Stimulated activated CD8-positive, alpha-beta memory T cell treated with anti-CD3 and anti-CD28 coated beads, Interleukin-15, amount 100 ng/mL, for 48 hours (primary cell): ENCODE data around the gene PLCD3.

Experiments
- DNase-seq, 2 donors: peaks; one replicate each; pipeline ENCODE4 v3.0.0-alpha.2; 2020; ENCODE audit warnings: low read depth in 2 of 2

Gene PLCD3

DNA sequence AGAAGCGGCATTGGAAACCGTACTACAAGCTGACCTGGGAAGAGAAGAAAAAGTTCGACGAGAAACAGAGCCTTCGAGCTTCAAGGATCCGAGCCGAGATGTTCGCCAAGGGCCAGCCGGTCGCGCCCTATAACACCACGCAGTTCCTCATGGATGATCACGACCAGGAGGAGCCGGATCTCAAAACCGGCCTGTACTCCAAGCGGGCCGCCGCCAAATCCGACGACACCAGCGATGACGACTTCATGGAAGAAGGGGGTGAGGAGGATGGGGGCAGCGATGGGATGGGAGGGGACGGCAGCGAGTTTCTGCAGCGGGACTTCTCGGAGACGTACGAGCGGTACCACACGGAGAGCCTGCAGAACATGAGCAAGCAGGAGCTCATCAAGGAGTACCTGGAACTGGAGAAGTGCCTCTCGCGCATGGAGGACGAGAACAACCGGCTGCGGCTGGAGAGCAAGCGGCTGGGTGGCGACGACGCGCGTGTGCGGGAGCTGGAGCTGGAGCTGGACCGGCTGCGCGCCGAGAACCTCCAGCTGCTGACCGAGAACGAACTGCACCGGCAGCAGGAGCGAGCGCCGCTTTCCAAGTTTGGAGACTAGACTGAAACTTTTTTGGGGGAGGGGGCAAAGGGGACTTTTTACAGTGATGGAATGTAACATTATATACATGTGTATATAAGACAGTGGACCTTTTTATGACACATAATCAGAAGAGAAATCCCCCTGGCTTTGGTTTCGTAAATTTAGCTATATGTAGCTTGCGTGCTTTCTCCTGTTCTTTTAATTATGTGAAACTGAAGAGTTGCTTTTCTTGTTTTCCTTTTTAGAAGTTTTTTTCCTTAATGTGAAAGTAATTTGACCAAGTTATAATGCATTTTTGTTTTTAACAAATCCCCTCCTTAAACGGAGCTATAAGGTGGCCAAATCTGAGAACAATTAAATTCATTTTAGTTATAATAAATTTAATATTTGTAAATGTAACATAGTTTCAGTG, 17.7 kb upstream of the PLCD3 start:
- no peak for DNase-seq

DNA sequence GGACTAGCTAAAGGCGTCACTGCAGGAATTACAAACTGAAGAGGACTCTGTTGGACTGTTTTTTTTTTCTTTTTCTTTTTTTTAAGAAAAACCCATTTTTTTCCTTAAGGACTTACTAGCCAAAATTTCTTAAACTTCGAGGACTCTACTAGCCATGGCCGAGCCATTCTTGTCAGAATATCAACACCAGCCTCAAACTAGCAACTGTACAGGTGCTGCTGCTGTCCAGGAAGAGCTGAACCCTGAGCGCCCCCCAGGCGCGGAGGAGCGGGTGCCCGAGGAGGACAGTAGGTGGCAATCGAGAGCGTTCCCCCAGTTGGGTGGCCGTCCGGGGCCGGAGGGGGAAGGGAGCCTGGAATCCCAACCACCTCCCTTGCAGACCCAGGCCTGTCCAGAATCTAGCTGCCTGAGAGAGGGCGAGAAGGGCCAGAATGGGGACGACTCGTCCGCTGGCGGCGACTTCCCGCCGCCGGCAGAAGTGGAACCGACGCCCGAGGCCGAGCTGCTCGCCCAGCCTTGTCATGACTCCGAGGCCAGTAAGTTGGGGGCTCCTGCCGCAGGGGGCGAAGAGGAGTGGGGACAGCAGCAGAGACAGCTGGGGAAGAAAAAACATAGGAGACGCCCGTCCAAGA, 16.8 kb upstream of the PLCD3 start:
- peak in 1 of 2 donors; percentile 71 for DNase-seq

DNA sequence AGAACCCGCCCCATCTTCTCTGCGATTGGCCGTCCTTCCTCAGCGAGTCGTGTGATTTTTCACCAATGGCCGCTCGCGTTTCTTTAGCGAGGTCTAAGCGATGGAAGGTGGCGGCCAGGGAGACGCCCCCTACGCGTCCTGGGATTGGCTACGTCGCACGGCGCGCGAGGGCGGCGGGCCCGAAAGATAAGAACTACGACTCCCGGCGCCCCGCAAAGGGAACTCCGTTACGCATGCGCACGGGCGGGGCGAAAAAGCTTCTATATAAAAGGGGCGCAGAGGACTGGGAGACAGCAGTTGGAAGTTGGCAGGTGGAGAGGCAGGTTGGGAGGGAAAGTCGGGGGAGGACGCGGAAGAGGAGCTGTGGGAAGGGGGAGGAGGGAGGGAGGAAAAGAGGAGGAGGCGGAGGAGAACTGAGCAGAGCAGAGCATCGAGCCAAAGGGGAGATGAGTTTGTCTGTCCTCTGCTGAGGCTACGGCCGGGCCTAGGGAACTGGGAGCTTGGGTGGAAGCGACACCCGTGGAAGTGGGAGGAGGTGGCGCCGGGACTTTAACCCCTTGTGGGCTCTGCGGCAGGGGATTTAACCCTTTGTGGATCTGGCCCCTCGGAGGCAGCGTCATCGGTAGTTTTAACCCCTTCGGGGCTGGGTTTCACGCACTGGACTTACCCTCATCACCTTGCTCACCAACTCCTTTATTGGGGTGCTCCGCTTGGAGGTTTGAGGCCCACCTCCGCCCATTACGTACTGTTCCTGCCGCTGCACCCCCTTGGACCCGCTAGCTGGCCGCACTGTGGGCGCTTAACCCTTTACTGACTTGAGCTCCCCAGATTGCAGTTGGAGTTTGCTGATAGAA, 16.1 kb upstream of the PLCD3 start, which contains the start of gene HEXIM1:
Gene HEXIM1 (plus strand): TSS at position 293 of the 854 bp plus-strand sequence. CDS start 716 bp downstream, outside the sequence.
- DNase-seq = peak; percentile 97 to 99

DNA sequence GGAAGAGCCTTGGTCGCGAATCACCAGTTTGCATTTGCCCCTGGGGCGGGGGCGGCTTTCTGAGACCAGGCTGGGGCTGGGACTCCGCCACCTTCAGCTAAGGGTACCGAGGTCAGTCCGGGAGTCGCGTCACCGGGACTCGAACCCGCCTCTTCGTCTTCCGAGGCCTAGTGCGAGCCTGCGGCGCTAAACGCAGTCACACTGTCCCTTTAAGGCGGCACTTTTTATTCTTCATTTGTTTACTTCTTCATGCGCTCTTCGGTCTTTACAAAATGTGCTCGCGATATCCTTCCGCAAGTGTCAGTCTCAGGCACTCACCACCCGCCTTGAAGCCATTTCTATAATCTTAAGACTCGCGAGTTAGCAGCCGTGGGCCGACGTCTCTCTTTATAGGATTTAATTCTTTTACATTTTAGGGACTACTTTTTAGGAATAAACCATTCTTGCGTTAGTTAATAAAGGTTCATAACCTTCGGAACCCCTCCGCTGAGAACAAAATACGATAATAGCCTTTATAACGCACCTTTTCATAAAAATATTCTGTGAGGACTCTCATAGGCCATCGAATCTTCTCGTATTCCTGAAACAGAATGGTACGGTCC, 15.4 kb upstream of the PLCD3 start:
- peak; percentile 52 to 73 for DNase-seq

DNA sequence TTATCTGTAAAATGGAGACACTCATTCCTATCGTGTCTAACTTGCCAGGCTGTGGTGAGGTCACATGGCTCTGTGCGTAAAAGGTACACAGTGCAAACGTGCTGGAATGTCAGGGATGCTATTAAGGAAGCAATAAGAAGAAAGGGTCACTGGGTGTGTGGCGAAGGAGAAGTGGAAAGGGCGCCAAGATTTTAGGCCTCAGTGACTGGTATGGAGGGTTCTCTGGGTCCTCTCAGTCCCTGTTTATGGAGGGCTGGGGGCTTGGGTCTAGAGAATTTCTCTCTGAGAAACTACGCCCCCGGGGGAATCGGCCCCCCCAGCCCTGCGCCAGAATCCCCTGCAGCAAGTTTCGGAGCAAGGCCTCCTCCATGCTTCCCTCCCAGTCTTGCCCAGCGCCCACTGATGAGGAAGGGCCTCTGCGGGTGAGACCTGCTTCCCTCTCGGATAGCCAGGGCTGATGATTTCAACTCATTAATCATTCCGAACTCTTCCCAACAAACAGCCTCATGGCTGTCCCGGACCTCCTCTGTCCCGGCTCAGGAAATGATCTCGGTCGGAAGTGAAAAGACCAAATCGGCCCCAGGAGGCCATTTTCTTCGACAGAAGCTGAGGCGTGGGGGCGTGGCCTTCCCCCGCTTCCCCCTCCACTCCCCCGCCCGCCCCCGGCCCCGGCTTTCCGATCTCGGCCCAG, 14.7 kb upstream of the PLCD3 start:
- DNase-seq = no peak

GRCh38 chr17:45146592-45146889, 14.2 kb upstream of the PLCD3 start:
- DNase-seq = no peak

DNA sequence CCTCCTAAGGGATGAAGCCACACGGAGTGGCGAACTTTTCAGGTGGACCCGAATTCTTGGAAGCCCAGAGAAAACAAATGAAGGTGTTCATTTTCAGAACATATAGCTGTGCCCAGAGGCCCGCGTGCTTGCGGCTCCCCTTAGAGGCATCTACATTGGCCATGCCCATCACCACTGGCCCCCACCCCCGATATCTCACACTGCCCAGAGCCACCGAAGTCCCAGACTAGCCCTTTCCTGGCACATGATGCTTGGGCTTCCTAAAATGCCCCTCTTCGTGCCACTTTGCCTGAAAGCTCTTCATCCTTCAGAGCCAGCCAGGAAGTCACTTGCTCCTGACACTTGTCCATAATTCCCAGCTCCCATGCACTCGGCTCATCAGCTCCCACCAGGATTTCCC, 13.9 kb upstream of the PLCD3 start:
- no peak for DNase-seq

GRCh38 chr17:45145035-45145389, 12.7 kb upstream of the PLCD3 start:
- DNase-seq = no peak

- no peak for DNase-seq
Measured at GRCh38 chr17:45144199-45145034, 12.1 kb upstream of the PLCD3 start.

- DNase-seq = peak in 1 of 2 donors; percentile 17
Measured at GRCh38 chr17:45143767-45144198, 11.5 kb upstream of the PLCD3 start.

DNA sequence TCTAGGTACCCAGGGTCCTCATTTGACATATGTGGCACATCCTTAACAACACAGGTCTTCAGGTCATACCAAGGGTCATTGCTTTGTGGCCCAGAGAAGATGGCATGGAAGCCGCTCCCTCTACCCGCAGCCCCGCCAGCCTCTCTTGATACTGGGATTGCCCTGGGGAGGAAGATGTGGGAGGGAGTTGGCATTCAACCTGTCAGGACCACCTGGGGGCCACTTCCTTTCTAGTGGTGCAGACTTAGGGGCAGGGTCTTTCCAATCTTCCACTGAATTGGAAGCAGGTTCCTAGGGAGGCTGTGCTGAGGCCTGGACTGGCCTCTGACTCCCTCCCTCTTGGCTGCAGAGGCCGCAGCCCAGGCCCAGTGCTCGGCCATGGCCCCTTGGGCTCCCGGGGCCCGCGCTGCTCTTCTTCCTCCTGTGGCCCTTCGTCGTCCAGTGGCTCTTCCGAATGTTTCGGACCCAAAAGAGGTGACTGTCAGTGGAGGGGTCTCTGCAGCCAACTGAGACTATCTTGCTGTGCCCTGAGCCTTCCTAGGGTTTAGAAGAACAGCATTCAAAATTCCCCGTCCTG, 10.9 kb upstream of the PLCD3 start:
- DNase-seq = no peak

DNA sequence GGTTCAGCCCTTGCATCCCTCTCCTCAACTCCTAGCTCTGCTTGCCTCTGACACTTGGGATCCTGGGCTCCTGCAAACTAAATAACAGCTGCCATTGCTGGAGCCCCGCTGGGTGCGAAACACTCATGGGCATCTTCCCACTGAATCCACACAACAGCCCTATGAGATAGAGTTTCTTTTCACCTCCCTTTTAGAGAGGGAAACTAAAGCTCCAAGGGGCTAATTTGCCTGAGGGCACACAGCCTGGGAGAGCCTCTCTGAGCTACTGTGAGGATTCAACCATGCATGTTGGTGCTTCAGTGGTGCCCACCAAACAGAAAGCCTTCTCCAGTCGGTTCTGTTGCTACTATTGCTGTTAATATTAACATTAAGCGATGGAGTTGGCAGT, 7.2 kb upstream of the PLCD3 start:
- no peak for DNase-seq

DNA sequence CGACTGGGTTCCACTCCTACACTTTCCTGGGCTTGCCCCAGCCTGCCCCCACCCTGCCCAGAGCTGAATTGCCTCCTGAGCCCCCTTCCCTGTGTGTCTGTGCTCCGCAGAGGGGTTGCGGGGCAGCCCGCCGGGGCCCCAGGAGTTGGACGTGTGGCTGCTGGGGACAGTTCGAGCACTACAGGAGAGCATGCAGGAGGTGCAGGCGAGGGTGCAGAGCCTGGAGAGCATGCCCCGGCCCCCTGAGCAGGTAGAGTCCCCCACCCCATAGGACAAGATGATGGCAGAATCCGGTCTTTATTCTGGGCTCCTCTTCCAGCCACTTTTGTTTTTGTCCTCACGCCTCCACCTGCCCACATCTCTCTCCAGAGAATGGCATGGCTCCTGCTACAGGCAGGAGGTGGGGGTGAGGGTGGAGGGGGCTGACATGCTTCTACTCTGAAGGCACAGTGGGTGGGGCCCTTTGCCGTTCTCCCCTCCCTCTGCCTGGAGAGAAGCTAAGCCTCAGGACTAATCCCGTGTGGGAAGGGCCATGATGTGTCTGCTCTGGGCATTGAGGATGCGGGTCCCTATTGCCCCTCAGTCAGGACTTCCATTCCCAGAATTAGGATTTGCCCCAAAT, 6.7 kb upstream of the PLCD3 start:
- DNase-seq = no peak

DNA sequence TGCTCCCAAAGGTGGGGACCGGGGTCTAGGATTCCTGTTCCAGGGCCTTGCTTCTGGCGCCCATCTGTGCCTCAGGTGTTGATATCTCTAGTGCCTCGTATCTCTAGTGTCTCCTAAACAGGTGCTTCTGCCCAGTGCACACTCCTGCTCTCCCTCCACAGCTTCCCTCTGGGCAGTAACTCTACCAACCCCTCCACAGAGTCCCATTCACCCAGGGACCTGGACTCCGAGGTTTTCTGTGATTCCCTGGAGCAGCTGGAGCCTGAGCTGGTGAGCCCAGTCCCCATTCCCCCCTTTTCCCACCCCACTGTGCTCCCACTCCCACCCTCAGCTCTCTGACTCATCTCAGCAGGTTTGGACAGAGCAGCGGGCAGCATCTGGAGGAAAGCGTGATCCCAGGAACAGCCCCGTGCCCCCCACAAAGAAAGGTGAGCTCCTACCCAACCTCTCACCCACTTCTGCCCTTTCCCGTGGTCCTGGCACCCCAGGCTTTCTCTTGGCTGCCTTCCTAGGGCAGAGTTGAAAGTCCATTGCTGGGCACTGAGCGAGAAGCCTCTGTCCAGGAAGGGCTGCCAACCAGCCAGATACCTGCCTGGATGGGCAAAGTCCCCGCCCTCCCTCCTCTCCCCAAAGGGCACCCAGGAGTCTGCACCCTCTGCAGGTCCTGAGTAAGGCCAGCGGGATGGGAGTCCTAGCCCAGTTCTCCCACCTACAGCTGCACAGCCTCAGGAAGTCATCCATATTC, 5.4 kb upstream of the PLCD3 start:
- DNase-seq = no peak

- no peak for DNase-seq
Measured at GRCh38 chr17:45136846-45137560, 4.7 kb upstream of the PLCD3 start.

- DNase-seq = no peak
Measured at GRCh38 chr17:45135978-45136791, 3.9 kb upstream of the PLCD3 start.
